ENCODE data around the gene POM121L2.

POM121L2 gene

DNA sequence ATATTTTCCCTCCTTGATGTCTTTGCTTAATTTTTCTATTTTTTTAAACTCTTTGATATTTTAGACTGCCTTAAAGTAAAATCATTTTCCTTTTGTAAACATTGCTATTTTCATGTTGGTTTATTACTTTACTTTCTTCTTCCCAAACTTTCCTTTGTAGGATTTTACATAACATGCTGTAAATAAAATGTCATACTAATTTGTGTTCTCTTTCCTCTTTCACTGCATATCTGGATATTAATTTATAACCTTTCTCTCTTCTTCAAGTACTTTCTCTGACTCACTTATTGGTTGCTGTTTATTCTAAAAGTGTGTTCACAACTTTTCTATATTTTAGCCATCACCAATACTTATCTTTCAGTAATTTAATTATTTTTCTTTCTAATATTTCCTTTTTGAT is 9.3 kb upstream of the POM121L2 start:
- Histone ChIP-seq H3K4me2 (ENCODE audit: low read length) (no peak overlapping the region), H3K79me2 (ENCODE audit: insufficient read depth, low read length) (no peaks in the 10 kb centered on the region), H3K4me1 (ENCODE audit: insufficient read depth, low read length, severe bottlenecking) (no peaks in the 10 kb centered on the region), H3K27me3 (ENCODE audit: insufficient read depth, low read length) (no peaks in the 10 kb centered on the region), H3K9me2 (ENCODE audit: low read depth, low read length) (no peaks in the 10 kb centered on the region), H3K27ac (ENCODE audit: low read depth, low read length, poor library complexity, severe bottlenecking) (no peak overlapping the region), H3K9ac (ENCODE audit: low read length) (no peak overlapping the region), H2AFZ (ENCODE audit: low read length) (no peak overlapping the region), H3K4me3 (ENCODE audit: low read depth, low read length, poor library complexity, severe bottlenecking) (no peak overlapping the region), H3K36me3 (ENCODE audit: insufficient read depth, low read length) (no peaks in the 10 kb centered on the region), H4K20me1 (ENCODE audit: insufficient read depth, low read length) (no peaks in the 10 kb centered on the region), H3F3A (ENCODE audit: insufficient read depth, low read length) (no peaks in the 10 kb centered on the region), H3K9me3 (ENCODE audit: low read length) (no peaks in the 10 kb centered on the region)
- TF ChIP-seq, protein P1, sequence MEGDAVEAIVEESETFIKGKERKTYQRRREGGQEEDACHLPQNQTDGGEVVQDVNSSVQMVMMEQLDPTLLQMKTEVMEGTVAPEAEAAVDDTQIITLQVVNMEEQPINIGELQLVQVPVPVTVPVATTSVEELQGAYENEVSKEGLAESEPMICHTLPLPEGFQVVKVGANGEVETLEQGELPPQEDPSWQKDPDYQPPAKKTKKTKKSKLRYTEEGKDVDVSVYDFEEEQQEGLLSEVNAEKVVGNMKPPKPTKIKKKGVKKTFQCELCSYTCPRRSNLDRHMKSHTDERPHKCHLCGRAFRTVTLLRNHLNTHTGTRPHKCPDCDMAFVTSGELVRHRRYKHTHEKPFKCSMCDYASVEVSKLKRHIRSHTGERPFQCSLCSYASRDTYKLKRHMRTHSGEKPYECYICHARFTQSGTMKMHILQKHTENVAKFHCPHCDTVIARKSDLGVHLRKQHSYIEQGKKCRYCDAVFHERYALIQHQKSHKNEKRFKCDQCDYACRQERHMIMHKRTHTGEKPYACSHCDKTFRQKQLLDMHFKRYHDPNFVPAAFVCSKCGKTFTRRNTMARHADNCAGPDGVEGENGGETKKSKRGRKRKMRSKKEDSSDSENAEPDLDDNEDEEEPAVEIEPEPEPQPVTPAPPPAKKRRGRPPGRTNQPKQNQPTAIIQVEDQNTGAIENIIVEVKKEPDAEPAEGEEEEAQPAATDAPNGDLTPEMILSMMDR (IDR thresholded peaks at IDR 0.05; ENCODE audit: low read length), result no peak
- TF ChIP-seq EZH2 (IDR thresholded peaks at IDR 0.05; ENCODE audit: borderline replicate concordance, low read length), result no peak

DNA sequence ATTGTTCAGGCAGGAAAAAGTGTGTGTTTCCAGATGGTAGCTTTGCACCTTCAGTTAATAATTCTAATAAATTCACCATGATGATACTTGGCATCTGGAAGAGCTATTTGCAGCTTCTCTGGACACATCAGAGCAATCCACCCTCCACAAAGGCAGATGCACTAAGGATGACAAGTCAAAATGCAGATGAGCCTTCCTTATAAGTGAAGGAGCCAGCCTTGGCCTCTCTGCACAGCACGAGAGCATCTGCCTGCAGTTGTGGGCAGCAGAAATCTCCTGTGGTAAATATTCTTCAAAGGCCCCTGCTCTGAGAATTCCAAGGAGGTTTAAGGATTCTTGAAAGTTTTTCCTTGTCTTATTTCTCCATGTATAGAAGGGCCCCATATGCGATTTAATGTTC is 6.9 kb upstream of the POM121L2 start:
- H3K4me3 ChIP-seq (ENCODE audit: low read depth, low read length, poor library complexity, severe bottlenecking), result no peak overlapping the region
- no peaks in the 10 kb centered on the region for H3K36me3 ChIP-seq (ENCODE audit: insufficient read depth, low read length)
- H3K79me2 ChIP-seq (ENCODE audit: insufficient read depth, low read length), result no peaks in the 10 kb centered on the region
- H3K27me3 ChIP-seq (ENCODE audit: insufficient read depth, low read length), result no peaks in the 10 kb centered on the region
- H3F3A ChIP-seq (ENCODE audit: insufficient read depth, low read length), result no peaks in the 10 kb centered on the region
- H3K9me2 ChIP-seq (ENCODE audit: low read depth, low read length), result no peaks in the 10 kb centered on the region
- no peaks in the 10 kb centered on the region for H3K9me3 ChIP-seq (ENCODE audit: low read length)
- H3K9ac ChIP-seq (ENCODE audit: low read length), result no peak overlapping the region
- H2AFZ ChIP-seq (ENCODE audit: low read length), result no peak overlapping the region
- H4K20me1 ChIP-seq (ENCODE audit: insufficient read depth, low read length), result no peaks in the 10 kb centered on the region
- no peak overlapping the region for H3K27ac ChIP-seq (ENCODE audit: low read depth, low read length, poor library complexity, severe bottlenecking)
- H3K4me1 ChIP-seq (ENCODE audit: insufficient read depth, low read length, severe bottlenecking), result no peaks in the 10 kb centered on the region
- TF ChIP-seq, protein P1 (IDR thresholded peaks at IDR 0.05; ENCODE audit: low read length), result no peak
- TF ChIP-seq EZH2 (IDR thresholded peaks at IDR 0.05; ENCODE audit: borderline replicate concordance, low read length), result no peak
- no peak overlapping the region for H3K4me2 ChIP-seq (ENCODE audit: low read length)

- Histone ChIP-seq H3K9ac (ENCODE audit: low read length) (no peak overlapping the region), H3K4me3 (ENCODE audit: low read depth, low read length, poor library complexity, severe bottlenecking) (no peak overlapping the region), H3K79me2 (ENCODE audit: insufficient read depth, low read length) (no peaks in the 10 kb centered on the region), H3K9me3 (ENCODE audit: low read length) (no peaks in the 10 kb centered on the region), H3K4me1 (ENCODE audit: insufficient read depth, low read length, severe bottlenecking) (no peaks in the 10 kb centered on the region), H4K20me1 (ENCODE audit: insufficient read depth, low read length) (no peaks in the 10 kb centered on the region), H3K4me2 (ENCODE audit: low read length) (no peak overlapping the region), H3F3A (ENCODE audit: insufficient read depth, low read length) (no peaks in the 10 kb centered on the region), H3K27me3 (ENCODE audit: insufficient read depth, low read length) (no peaks in the 10 kb centered on the region), H3K9me2 (ENCODE audit: low read depth, low read length) (no peaks in the 10 kb centered on the region), H3K36me3 (ENCODE audit: insufficient read depth, low read length) (no peaks in the 10 kb centered on the region), H3K27ac (ENCODE audit: low read depth, low read length, poor library complexity, severe bottlenecking) (no peak overlapping the region), H2AFZ (ENCODE audit: low read length) (no peak overlapping the region)
- no peak for TF ChIP-seq EZH2 (IDR thresholded peaks at IDR 0.05; ENCODE audit: borderline replicate concordance, low read length)
- TF ChIP-seq, protein P1 (IDR thresholded peaks at IDR 0.05; ENCODE audit: low read length), result no peak
These were observed 2.0 kb upstream of the POM121L2 start for GRCh38 chr6:27314046-27314445.

Data from OCI-LY1 (cell line).